ENCODE results near the gene SLC35A3. TPM values are rescaled to one million over a fixed set of nuclear protein-coding genes. Genes with fewer than 3 reads are reported as not detected.

SLC35A3 gene
- total RNA-seq, 1 donor from 2014 or later, result 7.7 TPM

DNA sequence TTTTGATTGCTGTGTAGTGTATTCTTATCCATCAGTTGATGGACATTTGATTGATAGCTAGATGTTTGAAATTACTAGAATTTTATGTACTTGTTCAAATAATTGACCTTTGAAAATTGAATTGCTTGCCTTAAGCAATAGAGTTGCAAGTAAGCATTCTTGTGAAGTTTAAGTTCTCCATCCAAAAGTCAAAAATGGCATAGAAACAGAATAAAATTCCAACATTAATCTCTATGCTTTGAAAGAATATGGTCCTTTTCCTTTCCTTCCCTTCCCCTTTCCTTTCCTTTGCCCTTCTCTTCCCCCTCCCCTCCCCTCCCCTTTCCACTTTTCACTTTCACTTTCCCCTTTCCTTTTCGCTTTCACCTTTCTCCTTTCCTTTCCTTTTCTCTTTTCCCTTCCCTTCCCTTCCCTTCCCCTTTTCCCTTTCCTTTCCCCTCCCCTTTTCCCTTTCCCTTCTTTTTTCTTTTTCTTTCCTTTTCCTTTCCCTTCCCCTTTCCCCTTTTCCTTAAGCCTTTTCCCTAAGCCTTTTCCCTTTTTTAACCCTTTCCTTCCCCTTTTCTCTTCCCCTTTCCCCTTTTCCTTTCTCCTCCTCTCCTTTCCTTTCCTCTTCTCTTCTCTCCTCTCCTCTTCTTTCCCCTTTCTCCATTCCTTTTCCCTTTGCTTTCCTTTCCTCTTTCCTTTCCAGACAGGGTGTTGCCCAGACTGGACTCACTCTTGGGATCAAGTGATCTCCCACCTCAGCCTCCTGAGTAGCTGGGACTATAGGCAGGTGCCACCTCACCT lies 95.6 kb downstream of the SLC35A3 start:
- intact Hi-C loops (cut with DNase I), result no loop called here
- DNase-seq, result no peak
- ATAC-seq (ENCODE audit: poor library complexity), result no peak

DNA sequence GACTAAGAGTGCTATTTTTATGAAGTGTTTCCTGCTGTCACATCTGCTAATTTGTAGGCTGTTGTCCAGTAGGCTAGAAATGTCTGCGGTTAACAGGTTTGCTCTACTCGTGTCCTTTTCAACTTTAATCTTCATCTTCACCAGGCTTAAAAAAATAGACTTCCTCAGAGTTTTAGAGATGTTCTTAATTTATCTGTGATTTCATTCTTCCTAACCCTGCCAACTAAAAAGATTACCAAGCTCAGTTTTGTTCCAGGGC lies 96.1 kb downstream of the SLC35A3 start:
- intact Hi-C loops (cut with DNase I), result no loop called here
- no peak for ATAC-seq (ENCODE audit: poor library complexity)
- no peak for DNase-seq

DNA sequence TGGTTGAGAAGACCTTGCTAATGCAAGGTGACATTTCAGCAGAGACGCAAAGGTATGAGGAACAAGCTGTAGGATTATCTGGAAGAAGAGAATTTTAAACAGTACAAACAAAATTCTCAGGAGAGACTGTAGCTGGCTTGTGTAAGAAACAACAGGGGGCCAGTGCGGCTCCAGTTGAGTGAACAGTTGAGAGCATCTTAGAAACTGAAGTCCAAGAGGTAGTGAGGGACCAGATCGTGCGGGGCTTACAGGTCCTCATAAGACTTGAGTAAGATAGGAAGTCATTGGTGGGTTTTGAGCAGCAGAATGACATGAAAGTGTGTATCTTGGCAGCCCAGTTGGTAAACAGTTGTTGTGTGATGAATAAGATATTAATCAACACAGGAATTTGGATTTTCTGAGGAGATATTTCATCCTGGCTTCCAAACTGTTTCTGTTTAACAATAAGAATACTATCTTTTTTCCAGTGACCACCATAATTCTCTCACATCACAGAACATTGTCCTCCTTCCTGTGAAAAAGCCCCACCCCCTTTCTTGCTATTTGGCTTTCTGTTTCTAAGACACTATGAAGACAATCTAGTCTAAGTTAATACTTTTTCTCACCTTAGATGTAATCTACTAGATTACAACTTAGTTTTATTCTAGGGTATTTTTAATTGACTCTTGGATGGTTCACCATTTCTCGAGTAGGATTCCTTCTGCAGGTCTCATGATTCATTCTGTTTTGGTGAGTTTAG lies 100.6 kb downstream of the SLC35A3 start:
- no peak for DNase-seq
- ATAC-seq (ENCODE audit: poor library complexity), result no peak
- intact Hi-C loops (cut with DNase I), result no loop called here

DNA sequence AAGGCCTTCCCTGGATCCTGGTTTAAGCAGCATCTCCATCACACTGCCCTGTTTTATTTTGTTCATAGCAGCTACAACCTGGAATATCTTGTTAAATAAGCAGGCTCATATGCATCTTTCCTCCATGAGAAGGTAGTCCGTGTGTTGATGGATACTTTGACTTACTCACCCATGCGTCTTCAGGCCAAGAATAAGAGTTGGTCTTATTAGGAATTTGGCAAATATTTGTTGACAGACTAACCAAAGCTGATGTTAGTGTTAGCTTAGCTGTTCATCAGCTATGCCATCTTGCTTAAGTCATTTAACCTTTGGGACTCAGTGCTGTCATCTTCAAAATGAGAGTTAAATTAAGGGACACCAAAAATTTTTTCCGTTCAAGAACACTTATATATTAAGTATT lies 103.7 kb downstream of the SLC35A3 start:
- intact Hi-C loops (cut with DNase I), result no loop called here
- no peak for ATAC-seq (ENCODE audit: poor library complexity)
- no peak for DNase-seq

DNA sequence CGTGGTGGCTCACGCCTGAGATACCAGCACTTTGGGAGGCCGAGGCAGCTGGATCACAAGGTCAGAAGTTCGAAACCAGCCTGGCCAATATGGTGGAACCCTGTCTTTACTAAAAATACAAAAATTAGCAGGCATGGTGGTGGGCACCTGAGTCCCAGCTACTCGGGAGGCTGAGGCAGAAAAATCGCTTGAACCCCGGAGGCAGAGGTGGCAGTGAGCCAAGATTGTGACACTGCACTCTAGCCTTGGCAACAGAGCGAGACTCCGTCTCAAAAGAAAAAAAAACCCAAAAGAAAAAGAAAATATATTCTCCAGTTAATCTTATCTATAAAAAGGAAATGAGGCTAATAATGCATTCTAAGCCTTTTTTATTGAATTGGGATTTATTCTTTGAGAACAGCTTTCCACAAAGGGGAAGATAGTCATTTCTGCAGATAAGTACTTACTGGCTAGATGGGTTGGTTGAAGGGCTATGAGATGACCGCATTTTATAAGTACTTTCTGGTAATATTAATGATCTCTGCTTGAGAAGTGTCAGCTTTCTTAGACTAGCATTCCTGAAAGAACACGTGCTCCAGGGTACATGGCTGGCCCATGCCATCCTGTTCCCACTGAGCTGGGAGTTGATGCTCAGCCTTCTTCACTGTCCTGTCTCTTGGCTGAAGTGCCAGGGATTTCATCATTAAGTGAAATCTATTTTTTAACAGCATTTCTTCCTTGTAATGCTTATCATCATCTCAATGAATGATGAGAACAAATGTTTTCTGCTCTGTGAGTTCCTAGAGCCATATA lies 105.0 kb downstream of the SLC35A3 start:
- no peak for DNase-seq
- intact Hi-C loops (cut with DNase I), result no loop called here
- ATAC-seq (ENCODE audit: poor library complexity), result peak; percentile 25

DNA sequence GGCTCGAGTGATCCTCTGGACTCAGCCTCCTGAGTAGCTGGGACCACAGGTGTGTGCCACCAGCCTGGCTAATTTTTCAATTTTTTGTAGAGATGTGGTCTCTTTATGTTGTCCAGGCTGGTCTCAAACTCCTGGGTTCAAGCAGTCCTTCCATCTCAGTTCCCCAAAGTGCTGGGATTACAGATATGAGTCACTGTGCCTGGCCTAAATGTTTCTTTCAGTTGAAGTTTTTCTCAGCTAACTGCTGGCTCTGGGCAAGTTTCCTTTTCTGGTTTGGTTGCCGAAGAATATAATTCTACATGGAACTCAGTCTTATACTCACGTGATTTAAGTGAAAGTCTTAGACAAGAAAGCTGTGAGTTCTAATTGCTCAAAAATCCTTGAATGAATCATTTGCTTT lies 106.0 kb downstream of the SLC35A3 start:
- no peak for ATAC-seq (ENCODE audit: poor library complexity)
- intact Hi-C loops (cut with DNase I), result no loop called here
- no peak for DNase-seq

DNA sequence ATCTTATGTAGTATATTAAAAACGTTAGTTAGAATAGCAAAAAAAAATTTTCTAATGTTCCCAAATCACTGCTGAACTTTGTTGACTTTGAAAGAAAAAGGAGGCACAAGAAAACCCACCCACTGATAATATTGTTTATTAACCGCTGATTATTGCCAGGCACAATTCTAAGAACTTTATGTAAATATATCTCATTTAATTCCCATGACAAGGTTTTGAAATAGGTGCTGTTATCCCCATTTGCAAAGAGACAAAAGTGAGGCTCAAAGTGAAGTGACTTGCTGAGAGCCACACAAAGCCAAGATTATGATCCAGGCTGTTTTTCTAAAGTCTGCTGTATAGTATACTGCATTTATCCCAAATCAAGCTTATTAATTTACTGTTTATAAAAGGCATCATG lies 106.5 kb downstream of the SLC35A3 start:
- DNase-seq (no peak), ATAC-seq (ENCODE audit: poor library complexity) (no peak)
- intact Hi-C loops (cut with DNase I), result no loop called here

DNA sequence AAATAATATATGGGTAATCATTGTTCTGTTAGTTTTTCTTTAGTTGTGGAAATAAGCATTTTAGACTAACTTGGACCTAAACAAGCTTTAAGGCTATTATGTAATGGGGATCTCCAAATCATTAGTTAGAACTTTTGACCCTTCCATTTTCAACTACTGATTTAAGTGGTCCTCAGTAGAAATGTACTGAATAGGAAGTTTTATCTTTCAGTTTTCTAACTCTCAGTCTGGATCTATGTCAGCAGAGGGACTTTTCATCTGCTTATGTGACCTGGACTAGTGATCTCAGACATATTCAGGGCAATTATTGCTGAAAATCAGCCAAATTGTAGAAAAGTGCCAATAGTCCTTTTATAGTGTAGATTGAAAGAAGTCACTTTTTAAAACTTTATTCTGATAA lies 106.9 kb downstream of the SLC35A3 start:
- intact Hi-C loops (cut with DNase I), result no loop called here
- ATAC-seq (ENCODE audit: poor library complexity) (no peak), DNase-seq (no peak)

DNA sequence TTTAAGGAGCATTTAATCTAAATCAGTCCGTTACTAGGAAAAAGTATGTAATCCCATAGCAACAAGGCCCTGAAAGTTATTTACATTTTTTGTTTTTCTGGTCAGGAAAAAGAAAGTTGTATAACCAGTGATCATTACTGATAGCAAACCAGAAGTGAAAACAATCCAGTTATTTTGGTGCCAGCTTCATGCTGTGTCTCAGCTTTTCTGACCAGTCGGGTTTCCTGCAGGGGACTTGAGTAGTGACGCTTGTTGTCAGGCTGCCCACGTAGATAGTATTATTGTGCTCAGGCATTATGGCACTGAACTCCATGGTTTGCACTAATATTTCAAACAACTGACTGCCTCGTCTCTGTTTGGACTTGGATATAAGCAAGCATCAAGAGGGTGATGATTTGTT lies 107.7 kb downstream of the SLC35A3 start:
- DNase-seq (no peak), ATAC-seq (ENCODE audit: poor library complexity) (no peak)
- intact Hi-C loops (cut with DNase I), result no loop called here

DNA sequence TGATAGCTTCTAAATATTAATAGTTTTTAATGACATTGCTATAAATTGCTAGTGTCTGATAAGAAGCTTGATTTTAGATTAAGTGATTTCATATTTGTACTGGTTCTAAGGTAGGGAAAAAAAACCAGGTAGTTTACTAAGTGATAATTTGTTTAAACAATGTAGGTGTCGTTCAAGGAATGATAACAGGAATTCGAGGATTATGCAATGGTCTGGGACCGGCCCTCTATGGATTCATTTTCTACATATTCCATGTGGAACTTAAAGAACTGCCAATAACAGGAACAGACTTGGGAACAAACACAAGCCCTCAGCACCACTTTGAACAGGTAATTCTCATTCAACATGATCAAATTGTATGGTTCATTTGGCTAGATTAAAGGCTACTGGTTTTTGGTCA lies 110.5 kb downstream of the SLC35A3 start:
- intact Hi-C loops (cut with DNase I), result no loop called here
- DNase-seq (no peak), ATAC-seq (ENCODE audit: poor library complexity) (no peak)

Other genes starting within 250 kb of the SLC35A3 start
- gene FRRS1, start 203.4 kb upstream of the SLC35A3 start, total RNA-seq, result 2.7 TPM
- gene AGL, start 119.6 kb upstream of the SLC35A3 start, total RNA-seq, result 49.6 TPM
- 1.6 TPM for gene SASS6, start 162.9 kb downstream of the SLC35A3 start, total RNA-seq
- 5.3 TPM for gene TRMT13, start 163.2 kb downstream of the SLC35A3 start, total RNA-seq
- 187 TPM for gene LRRC39, start 208.3 kb downstream of the SLC35A3 start, total RNA-seq